OCI-LY3 (cell line): Measurements from ENCODE around the gene IER5.
A peak's percentile ranks its signal among the peaks of the same experiment; 100 is the strongest.

Experiments
- H2AFZ ChIP-seq: fragments of 200-600, 300-600 bp; shearing (Covaris generic); 2 replicates; pipeline ENCODE4 v1.6.0; 2014; ENCODE audit warnings: antibody characterized with exemption, low read depth, low read length
- H3K27ac ChIP-seq: fragments of 200-600, 300-600 bp; sonication (generic); 2 replicates; pipeline ENCODE4 v1.5.1; 2014; ENCODE audit warnings: mild to moderate bottlenecking, low read length, moderate library complexity, mixed read lengths
- H3K27me3 ChIP-seq: fragments of 200-600, 300-600 bp; sonication (generic); 2 replicates; pipeline ENCODE4 v1.6.1; 2014; ENCODE audit warnings: low read depth, low read length, mixed read lengths
- H3K36me3 ChIP-seq: fragments of 200-600, 300-600 bp; sonication (generic); replicated peaks from 2 replicates; pipeline ENCODE3; 2014; ENCODE audit warnings: low read depth, low read length, mixed read lengths
- H3K4me1 ChIP-seq: fragments of 300-600, 200-600 bp; sonication (generic); 2 replicates; pipeline ENCODE4 v1.6.1; 2014; ENCODE audit warnings: low read length, mixed read lengths
- H3K4me2 ChIP-seq: fragments of 200-600, 300-600 bp; sonication (generic); 2 replicates; pipeline ENCODE4 v1.6.1; 2014; ENCODE audit warnings: low read length, mixed read lengths
- H3K4me3 ChIP-seq: fragments of 300-600, 200-600 bp; sonication (generic); 2 replicates; pipeline ENCODE4 v1.5.1; 2014; ENCODE audit warnings: antibody characterized with exemption, mild to moderate bottlenecking, low read length, moderate library complexity
- H3K79me2 ChIP-seq: fragments of 300-600, 200-600 bp; shearing (Covaris generic); 2 replicates; pipeline ENCODE4 v1.6.1; 2014; ENCODE audit warnings: mild to moderate bottlenecking, low read length, mixed read lengths
- H3K9ac ChIP-seq: fragments of 300-600, 200-600 bp; shearing (Covaris generic); 2 replicates; pipeline ENCODE4 v1.6.0; 2014; ENCODE audit warnings: mild to moderate bottlenecking, low read length, moderate library complexity
- H3K9me3 ChIP-seq: fragments of 200-600, 300-600 bp; shearing (Covaris generic); 2 replicates; pipeline ENCODE4 v1.6.1; 2014; ENCODE audit warnings: low read length, mixed read lengths; ENCODE audit not compliant: insufficient read depth
- H4K20me1 ChIP-seq: fragments of 200-600, 300-600 bp; sonication (generic); 2 replicates; pipeline ENCODE4 v1.6.1; 2016; ENCODE audit warnings: low read length, mixed read lengths; ENCODE audit not compliant: insufficient read depth
- CTCF ChIP-seq: fragments of 200-600, 300-600 bp; sonication (generic); IDR thresholded peaks from 2 replicates; pipeline ENCODE4 v1.5.1; 2014; ENCODE audit warnings: antibody characterized with exemption, low read length, low read depth
- EZH2phosphoT487 ChIP-seq: fragments of 200-600 bp; shearing (Covaris generic); IDR thresholded peaks from 2 replicates; pipeline ENCODE4 v1.6.1; 2018; ENCODE audit warnings: antibody characterized with exemption, mixed run types, low read depth

IER5 gene

GRCh38 chr1:181083842-181084605 is 4.5 kb upstream of the IER5 start:
- Histone ChIP-seq H3K4me3 (peak overlapping the region; percentile 42), H2AFZ (no peak overlapping the region), H3K79me2 (peaks cover 23% of the 10 kb centered on the region), H3K4me1 (peaks cover 48% of the 10 kb centered on the region), H3K9me3 (no peaks in the 10 kb centered on the region), H3K4me2 (peak overlapping the region; percentile 71), H4K20me1 (no peaks in the 10 kb centered on the region; the same call in 1 of the 2 replicates), H3K9ac (peak overlapping the region; percentile 11; the same call in 1 of the 2 replicates), H3K36me3 (peaks cover 3% of the 10 kb centered on the region), H3K27me3 (peaks cover 22% of the 10 kb centered on the region), H3K27ac (no peak overlapping the region)
- peak; percentile 96 for TF ChIP-seq CTCF
- no peak for TF ChIP-seq EZH2phosphoT487

- Histone ChIP-seq H3K4me3 (peak overlapping the region; percentile 36), H3K27ac (no peak overlapping the region), H3K36me3 (peaks cover 8% of the 10 kb centered on the region), H3K4me2 (peak overlapping the region; percentile 59), H3K79me2 (peaks cover 28% of the 10 kb centered on the region), H2AFZ (no peak overlapping the region), H3K9me3 (no peaks in the 10 kb centered on the region), H3K27me3 (peaks cover 21% of the 10 kb centered on the region), H3K9ac (peak overlapping the region; percentile 11; the same call in 1 of the 2 replicates), H3K4me1 (peaks cover 43% of the 10 kb centered on the region), H4K20me1 (peaks cover under 1% of the 10 kb centered on the region; the same call in 1 of the 2 replicates)
- no peak for TF ChIP-seq EZH2phosphoT487
- no peak for TF ChIP-seq CTCF
Observed at GRCh38 chr1:181084606-181084969, 3.9 kb upstream of the IER5 start.

- H3K4me2 ChIP-seq: peak overlapping the region; percentile 14; the same call in 1 of the 2 replicates
- H4K20me1 ChIP-seq: peaks cover 13% of the 10 kb centered on the region
- no peak overlapping the region for H3K27ac ChIP-seq
- H3K36me3 ChIP-seq: peaks cover 22% of the 10 kb centered on the region
- no peak overlapping the region for H3K9ac ChIP-seq
- no peaks in the 10 kb centered on the region for H3K9me3 ChIP-seq
- H3K4me1 ChIP-seq: peaks cover 35% of the 10 kb centered on the region
- H2AFZ ChIP-seq: no peak overlapping the region
- peaks cover 15% of the 10 kb centered on the region for H3K27me3 ChIP-seq
- TF ChIP-seq EZH2phosphoT487 (no peak), CTCF (no peak)
- H3K4me3 ChIP-seq: no peak overlapping the region
- H3K79me2 ChIP-seq: peaks cover 43% of the 10 kb centered on the region
Observed at GRCh38 chr1:181086091-181086490, 2.4 kb upstream of the IER5 start.

- H3K4me1 ChIP-seq: peaks cover 41% of the 10 kb centered on the region
- H3K9me3 ChIP-seq: no peaks in the 10 kb centered on the region
- peak overlapping the region; percentile 86 for H3K4me3 ChIP-seq
- H3K36me3 ChIP-seq: peaks cover 30% of the 10 kb centered on the region
- H3K4me2 ChIP-seq: peak overlapping the region; percentile 94
- H3K27me3 ChIP-seq: peaks cover 11% of the 10 kb centered on the region
- H3K79me2 ChIP-seq: peaks cover 52% of the 10 kb centered on the region
- H3K9ac ChIP-seq: peak overlapping the region; percentile 77
- no peak overlapping the region for H2AFZ ChIP-seq
- H3K27ac ChIP-seq: peak overlapping the region; percentile 86
- no peak for TF ChIP-seq CTCF
- TF ChIP-seq EZH2phosphoT487: no peak
- peaks cover 21% of the 10 kb centered on the region for H4K20me1 ChIP-seq
Observed at GRCh38 chr1:181086926-181087325, 1.6 kb upstream of the IER5 start.
